Endothelial cell (in vitro differentiated cells): Measurements from ENCODE around the gene STX10. TPM values are rescaled to one million over a fixed set of nuclear protein-coding genes. Genes with fewer than 3 reads are reported as not detected.

Experiments
- DNase-seq: peaks from one replicate; pipeline ENCODE4 v3.0.0; 2021; ENCODE audit warnings: low spot score
- H3K27ac Mint-ChIP-seq: one replicate; pipeline ENCODE4 v1.8.0; 2021; ENCODE audit warnings: mixed read lengths, inconsistent platforms; ENCODE audit not compliant: unreplicated experiment
- H3K27me3 Mint-ChIP-seq: one replicate; pipeline ENCODE4 v1.8.0; 2021; ENCODE audit warnings: mild to moderate bottlenecking, moderate library complexity, mixed read lengths, inconsistent platforms; ENCODE audit not compliant: unreplicated experiment
- H3K36me3 Mint-ChIP-seq: one replicate; pipeline ENCODE4 v1.8.0; 2021; ENCODE audit warnings: mild to moderate bottlenecking, low read depth, mixed read lengths, inconsistent platforms; ENCODE audit not compliant: unreplicated experiment
- H3K4me1 Mint-ChIP-seq: one replicate; pipeline ENCODE4 v1.8.0; 2021; ENCODE audit warnings: mild to moderate bottlenecking, mixed read lengths, inconsistent platforms; ENCODE audit not compliant: unreplicated experiment
- H3K4me3 Mint-ChIP-seq: one replicate; pipeline ENCODE4 v1.8.0; 2021; ENCODE audit warnings: mild to moderate bottlenecking, mixed read lengths, inconsistent platforms; ENCODE audit not compliant: unreplicated experiment
- H3K9me3 Mint-ChIP-seq: one replicate; pipeline ENCODE4 v1.8.0; 2021; ENCODE audit warnings: mixed read lengths, inconsistent platforms; ENCODE audit not compliant: unreplicated experiment
- long read RNA-seq: library from polyadenylated mRNA; unstranded; transcript quantifications from one replicate; pipeline ENCODE4 v2.0.0, GENCODE V29; 2020; ENCODE audit not compliant: unreplicated experiment
- total RNA-seq: library from RNA; stranded (reverse); fragmentation: NEBNext Ultra II Directional; extraction: Animal tissue kit (Norgen Biotek cat#: 25700); gene quantifications from one replicate; pipeline ENCODE4 v1.2.1, GENCODE V29; 2021; ENCODE audit not compliant: unreplicated experiment
- TF ChIP-seq, protein P1 (sequence below): fragments of 200-600 bp; sonication (generic); IDR thresholded peaks from one replicate; pipeline ENCODE4 v1.5.0; 2021; ENCODE audit warnings: antibody characterized with exemption; ENCODE audit not compliant: unreplicated experiment

Gene STX10, protein sequence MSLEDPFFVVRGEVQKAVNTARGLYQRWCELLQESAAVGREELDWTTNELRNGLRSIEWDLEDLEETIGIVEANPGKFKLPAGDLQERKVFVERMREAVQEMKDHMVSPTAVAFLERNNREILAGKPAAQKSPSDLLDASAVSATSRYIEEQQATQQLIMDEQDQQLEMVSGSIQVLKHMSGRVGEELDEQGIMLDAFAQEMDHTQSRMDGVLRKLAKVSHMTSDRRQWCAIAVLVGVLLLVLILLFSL
- total RNA-seq = 31.8 TPM
- long read RNA-seq, transcript STX10-204 (8 exons, 1,136 nt) = major isoform, 10 of 18 reads
- long read RNA-seq, partial matches to known transcripts = 5 of 18 reads
- long read RNA-seq, other reads (novel, unspliced or antisense) = 2 of 18 reads

DNA sequence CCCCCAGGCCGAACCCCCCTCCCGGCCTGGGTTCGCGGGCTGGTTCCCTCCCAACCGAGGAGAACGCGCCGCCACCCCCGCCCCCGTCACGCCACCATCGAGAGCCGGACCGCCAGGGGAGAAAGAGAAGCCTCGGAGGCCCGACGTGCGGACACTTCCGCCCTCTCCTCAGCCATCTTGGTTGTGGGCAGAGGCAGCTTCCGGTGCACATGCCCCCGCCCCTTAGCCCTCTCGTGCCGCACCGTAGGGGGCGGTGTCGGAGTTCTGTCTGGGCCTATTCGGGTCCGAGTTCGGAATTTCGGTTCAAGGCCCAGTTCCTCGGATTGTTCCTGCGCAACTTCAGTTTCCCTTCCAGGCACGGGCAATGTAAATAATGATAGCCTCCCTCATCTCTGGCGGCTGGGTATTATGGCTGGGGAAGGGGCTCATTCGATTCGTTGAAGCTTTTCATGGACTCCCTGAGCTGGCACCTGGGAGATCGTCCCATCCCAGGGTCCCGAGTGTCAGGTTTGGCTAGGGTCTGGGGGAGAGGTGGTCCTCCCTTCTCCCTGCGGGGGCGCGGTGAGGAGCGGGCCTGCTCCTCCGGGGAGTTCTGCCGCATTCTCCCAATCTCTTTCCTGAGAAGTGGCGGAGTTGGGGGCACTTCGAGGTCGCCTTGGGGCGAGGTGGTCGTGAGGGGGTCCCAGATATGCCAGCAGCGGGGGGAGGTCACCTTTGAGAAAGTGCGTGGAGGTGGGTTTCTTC lies at the start of gene STX10, which contains the start of gene IER2:
Gene STX10, minus strand, starts transcription at position 189 of the 744 bp plus-strand sequence. CDS start 202 bp downstream, outside the sequence.
Gene IER2, plus strand, starts transcription at position 225 of the 744 bp plus-strand sequence. CDS start 2,776 bp downstream, outside the sequence.
- no peaks in the 10 kb centered on the region for H3K9me3 Mint-ChIP-seq
- TF ChIP-seq, protein P1, sequence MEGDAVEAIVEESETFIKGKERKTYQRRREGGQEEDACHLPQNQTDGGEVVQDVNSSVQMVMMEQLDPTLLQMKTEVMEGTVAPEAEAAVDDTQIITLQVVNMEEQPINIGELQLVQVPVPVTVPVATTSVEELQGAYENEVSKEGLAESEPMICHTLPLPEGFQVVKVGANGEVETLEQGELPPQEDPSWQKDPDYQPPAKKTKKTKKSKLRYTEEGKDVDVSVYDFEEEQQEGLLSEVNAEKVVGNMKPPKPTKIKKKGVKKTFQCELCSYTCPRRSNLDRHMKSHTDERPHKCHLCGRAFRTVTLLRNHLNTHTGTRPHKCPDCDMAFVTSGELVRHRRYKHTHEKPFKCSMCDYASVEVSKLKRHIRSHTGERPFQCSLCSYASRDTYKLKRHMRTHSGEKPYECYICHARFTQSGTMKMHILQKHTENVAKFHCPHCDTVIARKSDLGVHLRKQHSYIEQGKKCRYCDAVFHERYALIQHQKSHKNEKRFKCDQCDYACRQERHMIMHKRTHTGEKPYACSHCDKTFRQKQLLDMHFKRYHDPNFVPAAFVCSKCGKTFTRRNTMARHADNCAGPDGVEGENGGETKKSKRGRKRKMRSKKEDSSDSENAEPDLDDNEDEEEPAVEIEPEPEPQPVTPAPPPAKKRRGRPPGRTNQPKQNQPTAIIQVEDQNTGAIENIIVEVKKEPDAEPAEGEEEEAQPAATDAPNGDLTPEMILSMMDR = peak; percentile 56
- H3K36me3 Mint-ChIP-seq = peaks cover 28% of the 10 kb centered on the region
- peaks cover 32% of the 10 kb centered on the region for H3K4me1 Mint-ChIP-seq
- H3K27ac Mint-ChIP-seq = peak within 1 kb of the TSS; percentile 99
- peak; percentile 91 for DNase-seq
- peak within 1 kb of the TSS; percentile 99 for H3K4me3 Mint-ChIP-seq
- H3K27me3 Mint-ChIP-seq = peaks cover 28% of the 10 kb centered on the region

DNA sequence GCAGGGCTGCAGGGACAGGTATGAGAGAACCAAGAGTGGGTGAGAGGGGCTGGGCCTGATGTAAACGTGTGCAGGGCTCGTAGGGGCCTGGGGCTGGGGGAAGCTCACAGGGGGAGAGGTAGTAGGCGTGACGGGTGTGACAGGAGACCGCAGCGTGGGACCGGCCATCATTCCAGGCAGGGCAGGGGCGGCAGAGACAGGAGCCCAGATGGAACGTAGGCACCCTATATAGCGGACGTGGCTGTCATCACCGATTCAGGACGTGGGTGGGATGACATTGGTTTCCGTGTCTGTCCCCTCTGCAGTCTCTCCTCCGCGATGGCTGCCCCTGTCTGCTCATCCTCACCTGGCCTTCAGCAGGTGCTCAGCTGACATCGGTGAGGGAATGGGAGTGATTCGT lies 48.5 kb upstream of the STX10 start:
- Mint-ChIP-seq H3K9me3 (no peaks in the 10 kb centered on the region), H3K4me3 (no peak overlapping the region), H3K4me1 (no peaks in the 10 kb centered on the region), H3K36me3 (no peaks in the 10 kb centered on the region), H3K27ac (no peak overlapping the region), H3K27me3 (peaks cover 3% of the 10 kb centered on the region)
- DNase-seq = no peak
- TF ChIP-seq, protein P1 = no peak

DNA sequence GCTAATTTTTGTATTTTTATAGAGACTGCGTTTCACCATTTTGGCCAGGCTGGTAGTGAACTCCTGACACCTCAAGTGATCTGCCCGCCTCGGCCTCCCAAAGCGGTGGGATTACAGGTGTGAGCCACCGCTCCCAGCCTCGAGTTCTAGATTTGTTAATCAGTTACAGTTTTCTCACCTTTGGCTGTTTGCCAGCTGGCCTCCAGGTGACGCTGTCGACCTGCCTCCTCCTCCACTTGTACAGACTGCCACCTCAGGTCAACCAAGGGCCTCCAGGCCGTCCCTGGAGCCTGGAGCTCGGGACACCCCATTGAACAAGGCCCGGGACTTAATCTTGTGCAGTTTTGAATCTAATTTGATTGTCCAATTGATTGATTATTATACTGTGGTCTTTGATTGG lies 45.5 kb upstream of the STX10 start:
- Mint-ChIP-seq H3K36me3 (no peaks in the 10 kb centered on the region), H3K4me3 (no peak overlapping the region), H3K27me3 (no peaks in the 10 kb centered on the region), H3K27ac (no peak overlapping the region), H3K4me1 (no peaks in the 10 kb centered on the region), H3K9me3 (no peaks in the 10 kb centered on the region)
- DNase-seq = peak; percentile 72
- TF ChIP-seq, protein P1 = peak; percentile 61

DNA sequence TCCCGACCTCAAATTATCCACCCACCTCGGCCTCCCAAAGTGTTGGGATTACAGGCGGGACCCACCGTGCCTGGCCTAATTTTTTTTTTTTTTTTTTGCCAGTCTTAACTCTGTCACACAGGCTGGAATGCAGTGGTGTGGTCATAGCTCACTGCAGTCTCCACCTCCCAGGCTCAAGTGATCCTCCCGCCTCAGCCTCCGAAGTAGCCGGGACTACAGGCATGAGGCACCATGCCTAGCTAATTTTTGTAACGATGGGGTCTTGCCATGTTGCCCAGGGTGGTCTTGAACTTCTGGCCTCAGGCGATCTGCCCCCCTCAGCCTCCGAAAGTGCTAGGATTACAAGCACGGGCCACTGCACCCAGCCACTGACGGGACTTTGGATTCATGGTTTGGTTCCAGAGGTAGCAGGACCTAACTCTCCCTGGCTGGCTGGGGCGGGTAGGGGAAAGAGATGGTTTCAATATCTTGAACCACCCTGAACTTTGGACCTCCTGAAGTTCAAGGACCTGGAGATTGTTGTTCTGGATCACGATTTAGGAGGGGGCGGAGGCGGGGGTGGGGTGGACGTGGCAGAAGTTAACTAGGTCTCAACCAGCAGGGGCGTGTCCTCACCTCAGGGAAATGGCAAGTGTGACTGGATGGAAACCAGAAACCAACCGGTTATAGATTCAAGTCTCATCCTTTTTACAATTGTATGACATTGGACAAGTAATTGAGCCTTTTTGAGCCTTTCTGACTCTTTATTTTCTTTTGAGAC lies 40.8 kb upstream of the STX10 start:
- H3K4me1 Mint-ChIP-seq = no peaks in the 10 kb centered on the region

More for the DNA sequence above, 40.8 kb upstream of the STX10 start:
- Mint-ChIP-seq H3K27ac (no peak overlapping the region), H3K4me3 (no peak overlapping the region), H3K36me3 (no peaks in the 10 kb centered on the region), H3K9me3 (no peaks in the 10 kb centered on the region), H3K27me3 (no peaks in the 10 kb centered on the region)
- no peak for DNase-seq
- TF ChIP-seq, protein P1 = no peak
